NCI-H1436 (cell line): Measurements from ENCODE around the gene PRKCQ.
"Not testable (repeated sequence)": the region's sequence is repeated elsewhere in the genome, so short reads cannot be mapped to it uniquely, and the experiment has no call there.

Experiments used
- DNase-seq: peaks from one replicate; lab custom pipeline; 2025; lab: John Stamatoyannopoulos, UW

PRKCQ gene

GRCh38 chr10:6491841-6492609 lies 88.1 kb downstream of the PRKCQ start:
- no peak for DNase-seq

DNA sequence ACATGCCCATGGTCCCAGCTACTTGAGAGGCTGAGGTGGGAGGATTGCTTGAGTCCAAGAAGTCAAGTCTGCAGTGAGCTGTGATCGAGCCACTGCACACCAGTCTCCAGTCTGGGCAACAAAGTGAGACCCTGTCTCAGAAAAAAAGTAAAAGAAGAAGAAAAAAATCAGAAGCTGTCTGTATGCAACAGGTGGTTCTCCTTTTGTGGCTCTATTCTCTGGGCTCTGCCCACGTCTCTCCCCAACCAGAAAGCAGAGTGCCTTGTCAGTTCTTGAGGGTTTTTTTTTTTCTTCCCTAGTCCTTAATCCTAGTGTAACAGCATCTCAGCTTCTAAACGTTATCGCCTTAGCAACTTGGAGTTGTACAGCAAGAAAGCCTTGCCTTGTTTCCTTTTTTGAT lies 89.5 kb downstream of the PRKCQ start:
- DNase-seq: no peak

- no peak for DNase-seq
Measured at GRCh38 chr10:6487920-6488319, 92.2 kb downstream of the PRKCQ start.

DNA sequence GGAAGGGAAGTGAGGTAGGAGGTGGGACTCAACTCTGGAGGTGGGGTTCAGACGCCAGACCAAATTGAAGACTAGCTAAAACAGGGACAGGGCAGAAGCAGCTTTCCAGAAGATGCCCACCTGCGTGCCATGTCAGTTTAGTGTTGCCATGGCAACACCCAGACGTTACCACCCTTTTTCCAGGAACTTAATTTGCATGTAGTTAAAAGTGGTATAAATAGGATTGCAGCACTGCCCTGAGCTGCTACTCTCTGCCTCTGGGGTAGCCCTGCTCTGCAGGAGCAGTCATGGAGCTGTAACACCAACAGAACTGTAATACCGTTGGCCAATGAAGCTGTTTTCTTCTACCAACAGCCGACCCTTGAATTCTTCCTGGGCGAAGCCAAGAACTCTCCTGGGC lies 93.8 kb downstream of the PRKCQ start:
- no peak for DNase-seq

DNA sequence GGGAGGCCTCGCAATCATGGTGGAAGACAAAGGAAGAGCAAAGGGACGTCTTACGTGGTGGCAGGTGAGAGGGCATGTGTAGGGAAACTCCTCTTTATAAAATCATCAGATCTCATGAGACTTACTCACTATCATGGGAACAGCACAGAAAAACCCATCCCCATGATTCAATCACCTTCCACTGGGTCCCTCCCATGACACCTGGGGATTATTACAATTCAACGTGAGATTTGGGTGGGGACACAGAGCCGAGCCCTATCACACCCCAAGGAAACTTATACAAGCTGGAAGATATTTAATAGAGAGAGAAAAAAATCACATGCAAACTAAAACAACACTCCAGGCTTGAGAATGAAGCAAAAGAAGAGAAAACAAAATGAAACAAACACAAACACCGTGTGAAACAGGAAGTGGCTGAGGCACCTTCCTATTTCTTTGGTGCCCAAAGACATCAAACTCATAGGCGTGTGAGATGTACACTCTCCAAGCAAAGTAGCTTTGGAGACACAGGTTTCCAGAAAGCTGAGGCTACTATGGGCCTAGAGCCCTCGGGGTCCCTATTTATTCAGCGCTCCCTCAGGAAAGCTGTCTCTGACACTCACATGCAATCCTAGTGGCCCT lies 97.2 kb downstream of the PRKCQ start:
- DNase-seq: no peak

DNA sequence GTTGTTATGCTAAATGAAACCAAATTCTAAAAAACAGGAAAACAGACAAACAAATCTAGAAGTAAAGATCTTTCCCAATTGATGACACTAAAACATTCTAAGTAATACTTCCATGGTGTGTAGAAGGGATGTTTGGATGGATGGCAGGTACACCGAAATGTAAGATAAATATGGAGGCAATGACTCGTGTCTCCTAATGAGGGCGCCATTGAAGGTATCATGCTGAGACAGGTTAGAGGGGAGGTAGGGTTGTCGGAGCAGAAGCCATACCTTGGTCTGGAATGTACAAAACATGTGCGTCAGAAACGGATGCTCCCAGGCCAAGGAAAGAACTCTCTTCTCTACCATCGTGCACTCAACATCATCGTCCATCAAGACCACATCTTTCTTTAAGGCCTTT lies 101.4 kb downstream of the PRKCQ start:
- no peak for DNase-seq

DNA sequence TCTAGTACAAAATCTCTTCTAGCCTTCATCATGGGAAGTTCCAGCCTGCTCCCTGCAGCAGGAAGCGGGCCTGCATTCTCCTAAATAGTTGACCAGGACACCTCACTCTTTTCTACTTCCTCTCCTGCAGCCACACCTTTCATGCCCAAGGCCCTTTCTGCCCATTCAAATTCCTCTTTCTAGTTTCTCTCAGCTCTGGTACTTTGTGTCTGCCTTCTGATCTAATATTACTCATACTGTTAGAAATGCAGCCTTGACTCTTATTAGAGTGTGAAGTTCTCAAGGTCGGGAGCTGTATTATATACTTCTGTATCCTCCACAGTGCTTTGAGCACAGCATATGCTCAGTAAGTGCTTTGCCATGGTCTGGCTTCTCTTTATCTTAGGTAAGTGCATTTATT lies 103.1 kb downstream of the PRKCQ start:
- no peak for DNase-seq

DNA sequence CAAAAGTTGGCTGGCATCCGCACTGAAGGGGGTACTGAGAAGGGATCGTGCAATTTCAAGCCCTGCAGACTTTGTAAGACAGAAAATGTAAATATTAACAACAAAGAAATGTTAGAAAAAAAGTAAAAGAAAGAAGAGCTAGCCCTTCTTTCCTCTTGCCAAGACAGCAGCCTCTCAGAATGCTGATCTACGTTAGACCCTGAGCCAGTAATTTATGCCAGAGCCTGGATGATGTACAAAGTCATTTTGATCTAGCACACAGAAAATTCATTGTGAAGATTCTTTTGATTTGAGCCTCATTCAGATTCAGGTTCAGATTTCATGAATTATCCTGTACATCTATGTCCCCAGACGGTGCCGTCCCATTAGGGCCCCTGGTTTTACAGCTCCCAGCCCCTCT lies 105.2 kb downstream of the PRKCQ start:
- no peak for DNase-seq

DNA sequence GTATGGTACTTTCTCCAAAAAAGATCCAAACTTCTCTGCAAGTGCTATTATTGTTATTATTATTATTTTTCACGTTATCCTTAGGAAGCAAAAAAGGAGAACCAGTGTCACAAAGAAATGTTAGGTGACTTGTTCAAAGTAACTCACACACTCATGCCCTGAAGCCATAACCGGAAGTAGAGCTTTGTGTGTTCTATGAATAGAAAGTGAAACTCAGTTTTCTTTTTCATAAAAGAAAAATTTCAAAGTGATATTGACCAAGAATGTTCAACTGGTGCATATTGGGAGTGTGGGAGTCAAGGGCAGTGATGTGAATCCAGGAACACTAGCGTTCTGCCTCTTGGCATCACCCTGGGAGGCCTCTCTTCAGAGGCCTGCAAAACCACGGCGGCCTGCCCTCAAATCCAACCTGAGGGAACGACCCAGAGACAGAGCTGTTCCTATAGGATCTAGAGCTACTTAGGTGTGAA lies 106.1 kb downstream of the PRKCQ start:
- no peak for DNase-seq

DNA sequence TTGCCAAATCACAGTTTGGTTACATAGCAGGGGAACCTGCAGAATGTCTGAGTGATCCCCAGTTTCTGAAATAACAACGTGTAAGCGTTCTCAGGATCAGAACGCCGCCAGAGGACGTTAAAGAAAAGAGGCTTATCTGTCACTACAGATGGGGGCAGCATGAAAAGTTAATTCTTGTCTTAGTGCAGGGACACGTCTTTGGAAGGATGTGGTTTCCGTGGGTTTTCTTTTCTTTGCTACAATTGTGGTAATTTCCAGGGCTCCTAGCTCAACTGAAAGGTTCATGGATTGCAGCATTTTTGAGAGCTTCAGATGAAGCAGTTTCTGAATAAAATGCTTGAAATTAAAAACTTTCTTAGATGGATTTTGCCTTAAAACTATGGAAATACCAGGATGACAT lies 106.6 kb downstream of the PRKCQ start:
- DNase-seq: no peak

GRCh38 chr10:6472710-6473005 lies 107.4 kb downstream of the PRKCQ start:
- not testable (repeated sequence) for DNase-seq

- no peak for DNase-seq
Measured at GRCh38 chr10:6470894-6471618, 109.0 kb downstream of the PRKCQ start.

- no peak for DNase-seq
Measured at GRCh38 chr10:6469661-6470060, 110.4 kb downstream of the PRKCQ start.

GRCh38 chr10:6465854-6466601 lies 114.0 kb downstream of the PRKCQ start:
- DNase-seq: no peak

GRCh38 chr10:6465437-6465836 lies 114.6 kb downstream of the PRKCQ start:
- DNase-seq: no peak

- no peak for DNase-seq
Measured at GRCh38 chr10:6464862-6465430, 115.1 kb downstream of the PRKCQ start.

DNA sequence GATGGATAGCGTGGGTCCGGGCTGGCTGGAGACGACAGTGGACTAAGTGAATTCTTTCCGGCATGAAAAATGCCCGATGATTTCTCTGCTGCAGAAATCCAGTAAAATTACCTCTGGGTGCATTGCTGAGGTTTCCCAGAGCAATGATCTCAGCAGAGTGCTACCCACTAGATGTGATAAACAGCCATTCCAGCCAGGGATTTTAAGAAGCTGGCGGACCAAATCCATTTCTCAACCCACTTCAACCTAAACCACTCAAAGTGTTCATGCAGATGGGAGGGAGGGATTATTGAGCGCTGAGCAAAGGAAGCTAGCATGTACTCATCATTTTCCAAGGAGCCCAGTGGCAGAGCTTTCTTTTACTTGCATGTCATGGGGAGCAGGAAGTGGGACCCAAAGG lies 116.7 kb downstream of the PRKCQ start:
- no peak for DNase-seq

GRCh38 chr10:6461961-6462360 lies 118.1 kb downstream of the PRKCQ start:
- DNase-seq: no peak

GRCh38 chr10:6460861-6461409 lies 119.1 kb downstream of the PRKCQ start:
- no peak for DNase-seq

GRCh38 chr10:6458814-6459213 lies 121.3 kb downstream of the PRKCQ start:
- DNase-seq: no peak

DNA sequence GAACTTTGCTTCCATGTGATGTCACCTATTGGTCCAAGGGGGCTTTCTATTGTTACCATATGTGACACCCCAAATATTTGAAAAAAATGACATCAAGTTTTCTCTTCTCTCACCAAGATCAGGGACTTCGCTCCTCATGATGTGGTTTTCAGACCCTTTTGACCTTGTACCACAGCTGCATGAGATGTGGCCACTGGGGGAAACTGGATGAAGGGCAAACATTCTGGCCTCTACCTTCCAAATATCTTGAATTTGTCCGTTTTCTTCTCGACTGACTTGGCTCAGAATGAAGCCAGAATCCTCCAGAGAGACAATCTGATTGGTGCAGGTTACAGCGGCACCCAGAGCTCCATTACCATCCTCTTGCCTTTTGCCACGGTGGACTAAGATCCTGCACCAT lies 122.7 kb downstream of the PRKCQ start:
- DNase-seq: no peak

DNA sequence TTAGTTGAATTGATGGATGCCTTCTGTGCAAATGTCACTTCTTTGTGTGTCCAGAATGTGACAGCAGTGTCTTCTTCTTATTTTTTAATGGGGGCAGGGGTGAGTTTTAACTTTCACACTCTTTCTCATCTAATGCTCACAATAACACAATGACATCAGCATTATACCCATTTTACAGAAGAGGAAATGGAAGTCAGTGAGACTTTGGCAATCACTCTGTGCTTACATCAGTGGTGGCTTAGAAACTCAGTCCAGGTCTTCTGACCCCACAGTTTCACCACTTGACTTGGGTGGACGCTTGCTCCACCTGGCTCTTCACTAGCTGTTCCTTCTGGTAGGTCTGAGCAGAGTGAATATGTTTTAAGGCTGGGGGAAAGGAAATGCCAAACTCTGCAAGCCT lies 124.0 kb downstream of the PRKCQ start:
- no peak for DNase-seq
